ENCODE results near the gene ZGRF1.
"Not testable (repeated sequence)": the region's sequence is repeated elsewhere in the genome, so short reads cannot be mapped to it uniquely, and the experiment has no call there.

The ZGRF1 gene

DNA sequence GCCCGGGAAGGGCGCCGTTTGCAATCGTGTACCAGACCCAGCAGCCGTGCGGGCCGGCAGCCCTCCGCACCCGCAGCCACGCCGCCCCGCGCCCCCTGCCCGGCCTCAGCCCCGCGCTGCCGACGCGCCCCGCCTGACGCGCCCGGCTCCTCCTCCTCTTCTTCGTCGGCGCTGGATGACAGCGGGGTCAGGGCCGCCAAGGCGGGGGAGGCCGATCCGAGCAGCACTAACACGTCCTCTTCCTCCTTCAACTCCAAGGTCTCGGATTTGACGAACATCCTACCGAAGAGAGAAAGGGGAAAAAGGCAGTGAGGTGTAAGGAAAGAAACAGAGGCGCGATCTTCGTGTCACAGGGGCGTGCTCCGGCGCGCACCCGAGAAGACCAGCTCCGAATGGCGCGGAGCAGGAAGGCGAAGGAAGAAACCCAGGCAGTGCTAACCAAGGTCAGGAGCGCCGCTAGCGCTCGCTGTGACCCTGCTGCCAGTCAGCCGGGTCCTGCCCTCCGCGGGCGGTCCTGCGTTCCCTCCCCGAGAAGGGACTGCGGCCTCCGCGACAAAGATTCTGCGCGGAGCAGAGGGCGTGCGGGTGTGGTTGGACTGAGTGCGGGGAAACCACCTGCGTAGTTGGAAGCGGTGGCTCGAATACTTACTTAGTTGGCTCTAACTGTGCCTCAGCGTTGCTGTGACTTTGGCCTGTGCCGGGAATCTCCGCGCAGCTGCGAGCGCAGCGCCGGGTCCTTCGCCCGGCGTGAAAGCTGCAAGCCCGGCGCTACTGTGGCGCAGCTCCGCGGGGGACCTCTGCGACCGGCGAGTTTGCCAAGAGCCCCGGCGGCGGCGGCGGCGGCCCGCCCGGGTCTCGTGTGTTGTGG lies 121.3 kb downstream of the ZGRF1 start:
- peak in 1 of 2 donors; percentile 17 for DNase-seq

DNA sequence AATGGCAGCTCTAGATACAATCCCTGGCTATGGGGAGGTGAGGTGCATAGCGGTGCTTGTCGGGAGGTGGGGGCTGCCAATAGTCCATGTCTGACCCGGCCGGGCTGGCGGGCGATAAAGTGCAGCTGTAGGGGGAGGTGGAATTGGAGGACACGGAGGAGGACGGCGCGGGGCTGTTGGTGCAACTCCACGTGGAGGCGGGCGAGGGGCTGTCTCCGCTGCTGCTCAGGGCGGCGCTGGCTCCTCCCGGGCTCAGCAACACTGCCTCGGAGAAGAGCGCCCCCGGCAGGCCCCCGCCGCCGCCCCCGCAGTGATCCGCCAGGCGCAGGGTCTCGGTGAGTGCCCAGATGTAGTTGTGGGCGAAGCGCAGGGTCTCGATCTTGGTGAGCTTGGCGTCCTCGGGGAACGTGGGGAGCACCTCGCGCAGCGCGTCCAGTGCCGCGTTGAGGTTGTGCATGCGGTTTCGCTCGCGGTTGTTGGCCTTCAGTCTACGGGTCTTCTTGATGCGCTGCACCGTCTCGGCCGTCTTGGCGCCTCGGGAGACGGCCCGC lies 122.0 kb downstream of the ZGRF1 start:
- DNase-seq = no peak

DNA sequence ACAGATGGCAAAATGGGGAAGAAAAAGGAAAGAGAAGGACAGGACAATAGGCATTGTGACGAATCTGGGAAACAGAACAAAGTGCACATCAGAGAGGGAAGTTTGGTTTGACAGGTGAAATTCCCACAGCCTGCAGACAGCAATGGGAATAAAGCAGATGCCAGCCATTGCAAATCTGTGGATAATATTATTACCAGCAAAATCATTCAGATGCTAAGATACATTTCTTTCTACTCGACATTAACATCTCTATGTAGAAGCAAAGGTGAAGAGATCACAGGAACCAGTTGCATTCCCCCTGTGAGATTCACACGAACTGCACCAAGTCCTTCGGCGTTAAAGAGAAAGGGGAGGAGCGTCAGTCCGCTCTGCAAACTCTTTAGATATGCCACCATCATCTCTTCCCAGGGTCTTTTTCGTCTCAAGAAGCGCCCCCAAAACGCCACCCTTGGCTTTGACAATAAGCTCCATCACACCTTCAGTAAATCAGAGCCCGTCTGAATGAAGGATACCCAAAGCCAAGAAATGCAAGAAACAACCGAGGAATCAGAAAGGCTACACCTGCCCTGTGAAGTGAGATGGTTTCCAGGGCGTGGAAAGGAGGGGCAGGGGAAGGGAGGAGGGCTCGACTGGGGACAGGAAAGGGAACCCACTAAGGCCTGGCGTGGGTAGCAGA lies 122.6 kb downstream of the ZGRF1 start:
- DNase-seq = no peak

DNA sequence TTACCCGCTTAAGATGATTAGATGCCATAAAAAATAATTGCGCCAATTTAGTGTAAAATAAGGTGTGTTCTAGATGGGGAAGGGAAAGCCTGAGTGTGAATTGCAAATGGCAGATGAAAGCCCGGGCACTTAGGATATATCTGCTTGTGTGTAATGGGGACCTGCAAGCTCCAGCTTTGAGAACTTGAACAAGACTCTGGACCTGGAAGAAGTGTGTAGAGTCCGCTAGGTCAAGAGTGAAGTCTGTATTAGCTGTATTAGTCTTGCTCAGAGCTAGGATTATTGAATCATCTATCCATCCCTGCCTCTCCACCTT lies 124.9 kb downstream of the ZGRF1 start:
- DNase-seq = no peak

DNA sequence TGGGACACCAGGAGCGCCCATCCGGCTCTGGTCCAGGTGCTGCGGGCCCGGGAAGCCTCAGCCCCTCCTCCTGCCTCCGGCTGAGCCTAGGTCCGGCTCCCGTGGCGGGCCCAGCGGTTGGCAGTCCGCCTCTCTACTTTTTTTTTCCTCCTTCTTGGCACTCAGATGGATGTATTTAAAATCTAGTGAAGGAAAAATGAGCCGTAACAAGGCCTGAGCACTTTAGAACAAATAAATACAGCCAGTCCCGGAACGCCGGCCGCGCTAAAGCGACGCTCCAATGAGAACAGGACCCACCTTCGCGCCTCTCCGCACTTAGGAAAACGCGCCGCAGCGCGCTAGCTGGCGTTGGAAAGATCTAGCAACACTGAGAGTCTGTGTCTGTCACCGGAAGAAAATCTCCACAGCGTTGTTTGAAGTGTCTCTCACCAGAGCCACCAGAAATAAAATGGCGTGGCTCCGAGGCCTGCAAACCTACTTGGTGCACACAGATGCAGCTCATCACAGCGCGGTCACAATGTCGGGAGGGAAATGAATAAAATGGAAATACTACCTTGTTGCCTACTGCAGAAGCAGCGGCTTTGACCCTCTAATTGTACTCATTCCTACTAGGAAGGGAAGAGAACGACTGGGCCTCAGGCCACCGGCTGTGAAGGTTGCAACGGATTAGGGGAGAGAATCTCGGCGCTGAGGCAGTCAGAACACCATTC lies 125.5 kb downstream of the ZGRF1 start:
- DNase-seq = no peak

DNA sequence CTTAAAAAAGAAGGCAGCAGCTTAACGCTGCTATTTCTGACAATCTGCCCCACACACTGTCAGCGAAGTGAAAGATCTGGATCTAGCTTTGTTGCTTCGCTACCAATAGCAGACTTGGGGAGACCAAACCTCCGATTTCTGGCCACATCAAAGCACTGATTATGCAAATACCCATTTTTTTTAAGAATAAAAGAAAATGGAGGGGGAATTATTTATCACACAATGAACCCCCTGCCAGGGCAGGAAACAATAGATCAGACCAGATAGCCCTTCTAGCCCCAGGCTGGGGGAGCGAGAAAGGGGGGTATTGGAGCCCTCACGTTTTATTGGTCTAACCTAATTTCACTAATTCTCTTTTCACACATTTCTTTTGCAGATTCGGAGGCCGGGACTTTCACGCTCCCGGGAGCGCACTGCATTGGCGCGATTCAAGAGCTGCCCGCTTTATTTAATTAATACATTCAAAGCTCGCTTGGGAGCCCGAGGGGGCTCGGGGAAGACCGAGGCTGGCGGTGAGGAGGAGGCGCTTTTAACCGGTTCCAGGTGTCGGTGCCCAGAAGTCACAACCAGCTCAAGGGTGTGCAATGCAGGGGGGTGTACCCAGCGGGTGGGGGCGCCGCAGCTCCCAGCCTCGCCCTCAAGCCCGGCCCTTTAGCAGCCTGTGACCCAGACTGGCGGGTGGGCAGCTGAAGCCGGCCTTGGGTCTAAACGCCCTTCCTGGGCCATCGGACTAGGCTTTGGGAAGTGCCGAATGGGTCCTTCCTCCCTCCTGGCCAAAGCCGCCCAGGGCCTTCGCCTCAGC lies 126.2 kb downstream of the ZGRF1 start:
- DNase-seq = no peak

DNA sequence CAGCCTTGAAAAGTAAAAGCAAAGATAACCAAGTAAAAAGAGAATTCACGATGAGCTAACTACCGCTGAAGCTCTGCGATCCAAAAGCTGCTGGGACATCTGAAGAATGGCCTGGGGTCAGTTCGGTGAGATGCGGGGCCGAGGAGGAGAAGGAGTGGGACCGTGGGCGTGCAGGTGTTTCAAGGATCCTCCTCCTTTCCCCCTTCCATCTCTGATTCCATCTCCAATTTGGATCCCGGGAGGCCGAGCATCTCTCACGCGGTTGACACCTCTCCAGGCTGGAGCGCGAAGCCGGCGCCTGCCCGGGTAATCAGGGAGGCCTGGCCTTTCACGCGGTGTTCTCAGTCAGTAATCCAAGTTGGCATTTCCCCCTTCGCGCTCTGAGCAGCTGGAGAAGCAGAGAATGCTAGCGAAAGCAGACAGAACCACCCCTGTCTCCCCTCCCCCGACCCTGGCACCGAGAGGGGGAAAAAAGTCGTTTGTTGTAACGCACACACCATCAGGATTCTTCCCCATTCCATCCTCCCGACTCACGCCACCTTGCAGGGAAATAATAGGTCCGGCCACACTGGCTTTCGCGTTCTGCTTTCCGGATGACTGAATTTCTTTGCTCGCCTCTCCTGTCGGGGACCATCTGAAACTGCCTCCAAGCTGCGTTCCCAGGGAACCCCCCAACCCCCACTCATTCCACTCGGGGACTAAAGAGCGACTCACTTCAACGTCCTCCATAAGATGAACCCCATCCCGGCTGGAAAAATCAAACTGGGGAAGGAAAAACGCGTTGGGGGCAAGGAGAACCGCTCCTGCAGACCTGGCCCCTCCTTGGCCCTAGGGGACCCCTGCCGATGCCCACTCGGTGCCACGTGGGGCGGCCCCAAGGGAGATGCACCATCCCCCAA lies 127.2 kb downstream of the ZGRF1 start:
- DNase-seq = no peak

DNA sequence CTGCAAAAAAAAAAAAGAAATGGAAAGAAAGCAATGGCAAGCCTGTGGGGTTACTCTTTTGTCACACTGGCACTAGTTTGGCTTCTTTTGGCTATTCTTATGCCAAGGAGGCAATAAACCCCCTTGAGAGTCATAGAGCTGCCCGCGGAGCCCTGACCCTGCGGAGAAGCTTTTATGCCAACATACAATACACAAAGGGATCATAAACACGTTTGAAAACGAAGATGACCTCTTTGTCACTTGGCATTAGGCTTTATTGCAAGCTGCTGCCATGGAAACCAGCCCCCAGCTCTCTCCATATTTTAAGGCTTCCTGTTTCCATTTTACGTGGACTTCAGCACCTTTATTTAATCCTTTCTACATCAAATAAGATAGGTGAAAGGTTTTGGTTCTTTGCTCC lies 128.4 kb downstream of the ZGRF1 start:
- DNase-seq = no peak

DNA sequence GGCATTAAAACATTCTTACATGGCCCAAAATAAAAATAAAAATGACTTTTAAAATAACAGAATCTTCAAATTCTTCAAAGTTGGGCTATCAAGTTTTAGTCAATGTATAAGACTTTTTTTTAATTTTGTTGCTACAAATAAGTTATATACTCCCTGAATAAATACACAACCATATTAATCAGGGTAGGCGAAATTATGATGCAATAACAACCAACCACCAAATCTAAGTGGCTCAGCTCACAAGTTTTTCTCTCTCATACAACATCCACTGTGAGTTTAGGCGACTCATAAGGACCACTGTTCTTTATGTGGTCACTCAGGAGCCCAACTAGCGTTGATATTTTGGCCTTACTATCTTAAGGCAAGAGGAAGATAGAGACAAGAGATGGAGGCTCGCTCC lies 131.9 kb downstream of the ZGRF1 start:
- DNase-seq = no peak

DNA sequence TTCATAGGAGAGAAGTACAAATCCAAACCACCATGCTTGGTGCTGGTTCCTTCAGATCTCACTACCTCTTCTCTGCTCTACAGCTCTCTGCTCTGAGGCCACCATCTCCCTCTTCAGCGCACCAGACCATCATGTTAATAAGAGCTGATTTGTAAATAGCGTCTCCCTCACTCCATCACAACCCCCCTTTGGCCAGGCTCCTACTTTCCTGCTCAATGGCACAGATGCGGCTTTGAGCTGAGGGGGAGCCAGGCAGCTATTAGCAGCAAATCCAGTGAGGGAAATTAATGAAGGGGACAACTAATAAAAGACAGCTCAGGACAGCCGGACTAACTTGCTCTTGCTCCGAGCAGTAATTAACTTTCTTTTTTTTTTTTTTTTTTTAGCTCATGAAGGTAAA lies 133.8 kb downstream of the ZGRF1 start:
- DNase-seq = no peak

DNA sequence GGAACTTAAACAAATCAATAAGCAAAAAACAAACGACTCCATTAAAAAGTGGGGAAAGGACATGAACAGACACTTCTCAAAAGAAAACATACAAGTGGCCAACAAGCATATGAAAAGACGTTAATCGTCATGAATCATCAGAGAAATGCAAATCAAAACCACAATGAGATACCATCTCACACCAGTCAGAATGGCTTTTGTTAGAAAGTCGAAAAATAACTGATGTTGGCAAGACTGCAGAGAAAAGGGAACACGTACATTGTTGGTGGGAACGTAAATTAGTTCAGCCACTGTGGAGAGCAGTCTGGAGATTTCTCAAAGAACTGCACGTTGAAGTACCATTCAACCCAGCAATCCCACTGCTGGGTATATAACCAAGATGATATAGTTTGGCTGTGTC lies 144.4 kb downstream of the ZGRF1 start:
- DNase-seq = no peak

DNA sequence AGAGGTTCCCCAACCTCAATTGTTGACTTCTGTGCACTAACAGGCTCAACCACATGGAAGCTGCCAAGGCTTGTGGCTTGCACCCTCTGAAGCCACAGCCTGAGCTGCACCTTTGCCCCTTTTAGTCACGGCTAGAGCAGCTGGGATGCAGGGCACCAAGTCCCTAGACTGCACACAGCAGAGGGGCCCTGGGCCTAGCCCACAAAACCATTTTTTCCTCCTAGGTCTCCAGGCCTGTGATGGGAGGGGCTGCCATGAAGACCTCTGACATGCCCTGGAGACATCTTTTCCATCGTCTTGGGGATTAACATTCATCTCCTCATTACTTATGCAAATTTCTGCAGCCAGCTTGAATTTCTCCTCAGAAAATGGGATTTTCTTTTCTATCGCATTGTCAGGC lies 145.9 kb downstream of the ZGRF1 start:
- DNase-seq = not testable (repeated sequence)
